ENCODE data around the gene ZNF628. TPM values are rescaled to one million over a fixed set of nuclear protein-coding genes. Genes with fewer than 3 reads are reported as not detected.

Gene ZNF628
- total and polyA plus RNA-seq, 7 donors = 1.4 to 15.0 (median 2.5) TPM

- DNase-seq = no peak
- Histone ChIP-seq H3K4me3 (no peak overlapping the region), H3K9me3 (no peaks in the 10 kb centered on the region), H3K27ac (no peak overlapping the region), H3K27me3 (peaks cover 0 to 19% (median 8%) of the 10 kb centered on the region in 3 donors), H3K36me3 (no peaks in the 10 kb centered on the region), H3K4me1 (peaks cover 0 to 18% (median 12%) of the 10 kb centered on the region in 4 donors)
- intact Hi-C loops (cut with DNase I) = no loop called here
- TF ChIP-seq, protein P1, sequence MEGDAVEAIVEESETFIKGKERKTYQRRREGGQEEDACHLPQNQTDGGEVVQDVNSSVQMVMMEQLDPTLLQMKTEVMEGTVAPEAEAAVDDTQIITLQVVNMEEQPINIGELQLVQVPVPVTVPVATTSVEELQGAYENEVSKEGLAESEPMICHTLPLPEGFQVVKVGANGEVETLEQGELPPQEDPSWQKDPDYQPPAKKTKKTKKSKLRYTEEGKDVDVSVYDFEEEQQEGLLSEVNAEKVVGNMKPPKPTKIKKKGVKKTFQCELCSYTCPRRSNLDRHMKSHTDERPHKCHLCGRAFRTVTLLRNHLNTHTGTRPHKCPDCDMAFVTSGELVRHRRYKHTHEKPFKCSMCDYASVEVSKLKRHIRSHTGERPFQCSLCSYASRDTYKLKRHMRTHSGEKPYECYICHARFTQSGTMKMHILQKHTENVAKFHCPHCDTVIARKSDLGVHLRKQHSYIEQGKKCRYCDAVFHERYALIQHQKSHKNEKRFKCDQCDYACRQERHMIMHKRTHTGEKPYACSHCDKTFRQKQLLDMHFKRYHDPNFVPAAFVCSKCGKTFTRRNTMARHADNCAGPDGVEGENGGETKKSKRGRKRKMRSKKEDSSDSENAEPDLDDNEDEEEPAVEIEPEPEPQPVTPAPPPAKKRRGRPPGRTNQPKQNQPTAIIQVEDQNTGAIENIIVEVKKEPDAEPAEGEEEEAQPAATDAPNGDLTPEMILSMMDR (IDR thresholded peaks at IDR 0.05) = no peak
- no peak for TF ChIP-seq POLR2AphosphoS5 (IDR thresholded peaks at IDR 0.05)
- no peak for TF ChIP-seq POLR2A (IDR thresholded peaks at IDR 0.05)
- no peak for TF ChIP-seq EP300 (IDR thresholded peaks at IDR 0.05)
- WGBS, 2 donors = 57 to 66% methylated on average over 29 of the region's 29 CpGs
Measured at GRCh38 chr19:55525289-55526101, 49.1 kb downstream of the ZNF628 start.

DNA sequence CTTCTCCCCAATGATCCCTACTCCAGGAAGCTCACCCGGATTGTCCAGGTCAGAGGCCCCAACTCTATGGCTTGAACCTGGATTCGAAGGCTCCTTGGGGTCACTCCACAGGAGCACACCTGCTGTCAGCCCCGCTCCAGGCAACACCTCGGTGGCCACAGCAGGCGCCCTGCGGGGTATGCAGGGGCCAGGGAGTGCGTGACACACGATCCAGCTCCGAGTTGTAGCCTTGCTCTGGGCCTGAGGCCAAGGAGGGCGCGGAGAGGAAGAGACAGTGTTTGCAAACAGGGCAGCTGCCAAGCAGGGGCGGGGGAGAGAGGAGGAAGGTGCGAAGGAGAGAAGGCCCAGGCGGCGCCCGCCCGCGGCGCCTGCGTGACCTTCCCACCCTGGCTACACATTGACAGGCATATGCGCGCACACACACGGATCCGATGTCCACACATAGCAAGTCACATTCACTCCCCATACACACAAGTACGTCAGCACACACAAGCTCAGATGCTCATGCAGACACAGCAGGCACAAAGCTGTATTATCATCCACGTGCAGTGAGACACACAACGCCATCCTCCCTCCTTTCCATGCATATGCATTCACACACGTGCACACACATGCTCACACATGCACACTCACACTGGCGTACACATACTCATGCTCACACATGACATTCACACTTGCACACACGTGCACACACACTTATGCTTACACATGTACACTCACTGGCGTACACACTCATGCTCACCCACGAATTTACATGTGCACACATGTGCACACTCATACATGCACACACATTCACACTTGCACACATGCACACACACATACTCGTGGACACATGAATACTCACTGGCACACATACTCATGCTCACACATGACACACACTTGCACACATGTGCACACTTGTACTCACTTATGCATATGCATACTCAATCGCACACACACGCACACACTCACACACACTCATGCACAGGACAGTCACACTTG, 50.1 kb downstream of the ZNF628 start:
- intact Hi-C loops (cut with DNase I) = no loop called here

DNA sequence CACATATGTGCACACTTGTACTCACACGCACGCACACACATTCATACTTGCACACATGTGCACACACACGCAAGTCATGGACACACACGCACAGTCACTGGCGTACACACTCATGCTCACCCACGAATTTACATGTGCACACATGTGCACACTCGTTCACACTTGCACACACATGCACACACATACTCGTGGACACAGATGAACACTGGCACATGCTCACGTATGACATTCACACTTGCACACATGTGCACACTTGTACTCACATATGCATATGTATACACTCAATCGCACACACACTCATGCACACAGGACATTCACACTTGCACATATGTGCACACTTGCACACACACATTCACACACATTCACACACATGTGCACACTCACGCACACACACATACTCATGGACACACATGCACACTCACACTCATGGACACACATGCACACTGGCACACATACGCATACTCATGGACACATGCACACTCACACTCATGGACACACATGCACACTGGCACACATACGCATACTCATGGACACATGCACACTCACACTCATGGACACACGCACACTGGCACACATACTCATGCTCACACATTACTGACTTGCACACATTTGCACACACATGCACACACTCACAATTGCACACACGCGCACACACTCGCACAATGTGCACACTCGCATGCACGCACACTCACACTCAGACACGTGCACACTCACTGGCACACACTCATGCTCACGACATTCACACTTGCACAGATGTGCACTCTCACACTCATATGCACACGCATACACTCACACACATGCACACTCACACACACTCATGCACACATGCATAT, 51.0 kb downstream of the ZNF628 start:
- H3K27ac ChIP-seq = no peak overlapping the region
- H3K27me3 ChIP-seq = peaks cover 0 to 30% (median 8%) of the 10 kb centered on the region in 3 donors
- DNase-seq = no peak
- no peaks in the 10 kb centered on the region for H3K9me3 ChIP-seq
- WGBS, 2 donors = 77 to 88% methylated on average over 22 of the region's 22 CpGs
- TF ChIP-seq POLR2A (IDR thresholded peaks at IDR 0.05) = no peak
- no peak for TF ChIP-seq EP300 (IDR thresholded peaks at IDR 0.05)
- TF ChIP-seq, protein P1 (IDR thresholded peaks at IDR 0.05) = no peak
- TF ChIP-seq POLR2AphosphoS5 (IDR thresholded peaks at IDR 0.05) = no peak
- intact Hi-C loops (cut with DNase I) = no loop called here
- no peak overlapping the region for H3K4me3 ChIP-seq
- H3K36me3 ChIP-seq = no peaks in the 10 kb centered on the region
- H3K4me1 ChIP-seq = peaks cover 0 to 15% (median 10%) of the 10 kb centered on the region in 4 donors

More for the DNA sequence above, 50.1 kb downstream of the ZNF628 start:
- Histone ChIP-seq H3K4me3 (no peak overlapping the region), H3K4me1 (peaks cover 0 to 15% (median 12%) of the 10 kb centered on the region in 4 donors), H3K36me3 (no peaks in the 10 kb centered on the region), H3K27me3 (peaks cover 0 to 28% (median 8%) of the 10 kb centered on the region in 3 donors), H3K27ac (no peak overlapping the region), H3K9me3 (no peaks in the 10 kb centered on the region)
- no peak for DNase-seq
- 19 to 35% methylated on average over 35 of the region's 35 CpGs for WGBS, 2 donors
- TF ChIP-seq EP300 (IDR thresholded peaks at IDR 0.05) (no peak), POLR2A (IDR thresholded peaks at IDR 0.05) (no peak), POLR2AphosphoS5 (IDR thresholded peaks at IDR 0.05) (no peak)
- TF ChIP-seq, protein P1 (IDR thresholded peaks at IDR 0.05) = no peak
